GM12872 (cell line): ENCODE measurements around the gene LSAMP.

Experiments used
- TF ChIP-seq, protein P1 (sequence below): IDR thresholded peaks from 3 replicates; pipeline ENCODE4 v1.5.1; 2011; ENCODE audit warnings: low read depth, mild to moderate bottlenecking, low read length, moderate library complexity; ENCODE audit not compliant: insufficient read depth

Gene LSAMP

DNA sequence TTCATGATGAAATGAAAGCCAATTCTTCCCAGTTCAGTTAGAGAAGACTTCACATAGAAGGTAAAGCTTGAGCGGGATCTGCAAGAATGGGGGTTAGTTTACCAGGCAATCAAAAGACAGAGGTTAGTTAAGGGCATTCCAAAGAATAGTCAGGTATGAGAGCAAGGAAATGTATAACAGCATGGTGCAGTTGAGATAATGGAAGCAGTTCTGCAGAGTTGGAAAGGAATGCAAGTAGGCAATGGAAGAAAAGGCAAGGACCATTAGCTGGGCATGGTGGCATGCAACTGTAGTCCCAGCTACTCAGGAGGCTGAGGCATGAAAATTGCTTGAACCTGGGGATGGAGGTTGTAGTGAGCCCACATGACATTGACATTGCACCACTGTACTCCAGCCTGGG, 55.0 kb downstream of the LSAMP start:
- TF ChIP-seq, protein P1, sequence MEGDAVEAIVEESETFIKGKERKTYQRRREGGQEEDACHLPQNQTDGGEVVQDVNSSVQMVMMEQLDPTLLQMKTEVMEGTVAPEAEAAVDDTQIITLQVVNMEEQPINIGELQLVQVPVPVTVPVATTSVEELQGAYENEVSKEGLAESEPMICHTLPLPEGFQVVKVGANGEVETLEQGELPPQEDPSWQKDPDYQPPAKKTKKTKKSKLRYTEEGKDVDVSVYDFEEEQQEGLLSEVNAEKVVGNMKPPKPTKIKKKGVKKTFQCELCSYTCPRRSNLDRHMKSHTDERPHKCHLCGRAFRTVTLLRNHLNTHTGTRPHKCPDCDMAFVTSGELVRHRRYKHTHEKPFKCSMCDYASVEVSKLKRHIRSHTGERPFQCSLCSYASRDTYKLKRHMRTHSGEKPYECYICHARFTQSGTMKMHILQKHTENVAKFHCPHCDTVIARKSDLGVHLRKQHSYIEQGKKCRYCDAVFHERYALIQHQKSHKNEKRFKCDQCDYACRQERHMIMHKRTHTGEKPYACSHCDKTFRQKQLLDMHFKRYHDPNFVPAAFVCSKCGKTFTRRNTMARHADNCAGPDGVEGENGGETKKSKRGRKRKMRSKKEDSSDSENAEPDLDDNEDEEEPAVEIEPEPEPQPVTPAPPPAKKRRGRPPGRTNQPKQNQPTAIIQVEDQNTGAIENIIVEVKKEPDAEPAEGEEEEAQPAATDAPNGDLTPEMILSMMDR = no peak

GRCh38 chr3:116388867-116389385, 56.4 kb downstream of the LSAMP start:
- TF ChIP-seq, protein P1 = no peak

DNA sequence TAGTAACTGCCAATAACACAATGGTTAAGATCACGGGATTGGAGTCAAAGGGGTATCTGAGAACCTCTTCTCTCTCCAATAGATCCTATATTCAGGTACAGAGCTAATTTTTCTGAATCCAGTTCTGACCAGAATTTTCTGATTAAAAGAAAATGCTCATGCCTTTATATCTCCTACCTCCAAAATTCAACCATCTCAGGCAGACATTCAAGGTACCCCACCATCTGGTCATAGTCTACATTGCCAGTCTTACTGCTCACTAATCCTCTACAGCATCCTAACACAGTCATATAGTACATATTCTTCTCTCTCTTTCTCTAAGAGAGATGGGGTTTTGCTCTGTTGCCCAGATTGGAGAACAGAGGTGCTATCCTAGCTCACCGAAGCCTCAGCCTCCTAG, 59.1 kb downstream of the LSAMP start:
- TF ChIP-seq, protein P1 = no peak

DNA sequence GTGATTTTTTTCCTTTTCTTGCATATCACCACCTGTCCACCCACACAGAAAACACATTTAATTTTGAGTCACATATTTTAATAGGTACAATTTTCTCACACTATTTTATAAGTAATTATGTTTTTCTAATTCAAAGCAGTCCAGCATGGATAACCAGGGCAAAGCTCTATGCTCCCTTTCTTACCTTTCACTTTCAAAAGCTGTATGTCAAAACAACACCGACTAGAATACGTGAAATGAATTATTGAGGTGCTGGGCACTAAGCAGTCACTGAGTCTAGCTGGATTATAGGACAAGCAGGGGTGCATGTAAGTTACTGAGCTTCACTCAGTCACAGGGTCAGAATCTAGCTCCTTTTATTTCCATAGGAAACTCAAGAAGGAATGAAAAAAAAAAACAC, 60.6 kb downstream of the LSAMP start:
- TF ChIP-seq, protein P1 = no peak

DNA sequence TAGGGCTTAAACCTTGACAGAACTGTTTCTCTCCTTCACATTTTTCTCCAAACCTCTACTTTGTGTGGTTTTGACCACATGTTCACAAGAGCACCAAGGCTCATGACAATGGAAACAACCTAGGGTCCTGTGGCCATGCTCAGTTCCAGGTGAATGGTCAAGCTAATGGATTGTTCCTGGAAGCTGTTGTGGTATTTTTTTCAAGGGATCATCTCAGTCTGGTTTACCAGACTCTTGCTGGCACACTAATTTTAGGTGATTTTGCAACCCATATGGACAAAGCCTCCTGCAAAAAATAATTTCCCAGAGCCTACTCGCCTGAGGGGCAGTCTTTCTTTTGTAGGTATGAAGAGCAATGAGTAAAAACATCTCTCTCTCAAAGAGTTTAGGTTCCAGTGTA, 67.2 kb downstream of the LSAMP start:
- TF ChIP-seq, protein P1 = no peak

DNA sequence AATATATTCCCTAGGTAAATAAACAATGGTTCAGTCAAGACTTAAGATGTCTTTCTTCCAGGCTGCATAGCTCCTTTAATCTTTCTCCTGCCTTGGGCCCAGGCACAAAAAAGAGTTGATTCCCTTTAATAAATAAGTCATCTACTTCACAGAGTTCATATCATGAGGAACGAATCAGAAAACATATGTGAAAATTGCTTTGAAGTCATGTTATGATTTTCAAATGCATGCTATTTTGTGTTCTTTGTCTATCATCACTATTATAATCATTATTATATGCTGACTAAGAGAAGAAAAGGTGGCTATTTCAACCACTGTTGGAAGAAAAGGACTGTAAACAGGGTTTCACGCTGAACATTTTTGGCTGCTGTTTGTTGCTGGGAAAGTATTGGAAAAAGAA, 70.4 kb downstream of the LSAMP start:
- TF ChIP-seq, protein P1 = no peak

DNA sequence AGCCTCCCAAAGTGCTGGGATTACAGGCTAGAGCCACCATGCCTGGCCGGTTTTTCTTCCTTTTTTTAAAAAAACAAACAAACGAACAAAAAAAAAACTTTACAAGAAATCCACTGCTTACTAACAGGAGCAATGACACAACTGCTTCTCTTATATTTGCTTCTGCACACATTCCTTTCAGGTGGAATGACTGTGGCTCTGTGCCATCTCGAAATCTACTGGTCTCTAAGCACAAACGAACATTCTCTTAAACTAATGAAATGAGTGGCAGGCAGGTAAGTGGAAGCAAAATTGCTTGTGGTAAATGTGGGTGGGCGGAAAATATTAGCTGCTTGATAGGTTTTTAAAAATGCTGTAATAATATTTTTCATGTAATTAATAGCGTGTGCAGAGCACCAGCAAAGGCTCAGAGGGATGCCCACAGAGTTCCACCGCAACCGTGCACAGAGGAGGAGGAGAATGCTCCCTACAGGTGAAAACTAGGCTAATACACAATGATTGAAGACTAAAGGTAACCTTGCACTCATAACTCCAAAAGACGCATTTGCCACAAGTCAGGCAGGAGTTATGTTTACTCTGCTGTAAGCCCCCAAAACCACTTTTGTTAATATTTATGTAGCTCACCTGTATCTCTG, 77.4 kb downstream of the LSAMP start:
- TF ChIP-seq, protein P1 = no peak
